ENCODE results near the gene DEFB131A. TPM values are rescaled to one million over a fixed set of nuclear protein-coding genes. Genes with fewer than 3 reads are reported as not detected.
"Not testable (repeated sequence)": the region's sequence is repeated elsewhere in the genome, so short reads cannot be mapped to it uniquely, and the experiment has no call there.

Gene DEFB131A
- polyA plus RNA-seq, 3 donors from 2014 or later = not detected

- H3K27me3 Mint-ChIP-seq (ENCODE audit: low read depth in 3 of 3); H3K9me3 Mint-ChIP-seq; H3K4me3 Mint-ChIP-seq; H3K27ac Mint-ChIP-seq; DNase-seq; H3K4me1 Mint-ChIP-seq; H3K36me3 Mint-ChIP-seq: not testable (repeated sequence)
Observed at GRCh38 chr4:9480066-9480465, 35.9 kb downstream of the DEFB131A start.

DNA sequence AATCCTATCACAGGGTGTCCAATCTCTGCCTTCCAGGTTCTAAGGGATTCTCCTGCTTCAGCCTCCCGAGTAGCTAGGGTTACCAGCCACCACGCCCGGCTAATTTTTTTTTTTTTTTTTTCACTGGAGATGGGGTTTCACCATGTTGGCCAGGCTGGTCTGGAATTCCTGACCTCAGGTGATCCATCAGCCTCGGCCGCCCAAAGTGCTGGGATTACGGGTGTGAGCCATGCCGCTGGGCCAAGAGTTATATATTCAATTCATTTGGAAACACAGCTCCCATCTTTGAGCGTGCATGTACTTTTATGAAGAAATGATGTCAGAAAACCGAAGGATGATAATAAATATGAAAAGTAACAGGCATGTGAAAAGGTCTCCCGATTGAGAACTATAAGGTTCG is 38.7 kb downstream of the DEFB131A start:
- H3K36me3 Mint-ChIP-seq; H3K9me3 Mint-ChIP-seq; H3K27me3 Mint-ChIP-seq (ENCODE audit: low read depth in 3 of 3); H3K4me3 Mint-ChIP-seq; H3K27ac Mint-ChIP-seq; H3K4me1 Mint-ChIP-seq; DNase-seq: not testable (repeated sequence)

GRCh38 chr4:9483682-9484081 is 39.5 kb downstream of the DEFB131A start:
- H3K36me3 Mint-ChIP-seq; H3K4me1 Mint-ChIP-seq; H3K9me3 Mint-ChIP-seq; DNase-seq; H3K27ac Mint-ChIP-seq; H3K4me3 Mint-ChIP-seq; H3K27me3 Mint-ChIP-seq (ENCODE audit: low read depth in 3 of 3): not testable (repeated sequence)

- not testable (repeated sequence) for H3K4me3 Mint-ChIP-seq, H3K4me1 Mint-ChIP-seq
Observed at GRCh38 chr4:9486880-9487279, 42.7 kb downstream of the DEFB131A start.

GRCh38 chr4:9488796-9489195 is 44.6 kb downstream of the DEFB131A start:
- not testable (repeated sequence) for H3K9me3 Mint-ChIP-seq; H3K36me3 Mint-ChIP-seq; H3K4me3 Mint-ChIP-seq; H3K4me1 Mint-ChIP-seq; H3K27ac Mint-ChIP-seq; DNase-seq; H3K27me3 Mint-ChIP-seq (ENCODE audit: low read depth in 3 of 3)

More at GRCh38 chr4:9486880-9487279, 42.7 kb downstream of the DEFB131A start:
- not testable (repeated sequence) for H3K9me3 Mint-ChIP-seq; H3K36me3 Mint-ChIP-seq; DNase-seq; H3K27ac Mint-ChIP-seq; H3K27me3 Mint-ChIP-seq (ENCODE audit: low read depth in 3 of 3)

DNA sequence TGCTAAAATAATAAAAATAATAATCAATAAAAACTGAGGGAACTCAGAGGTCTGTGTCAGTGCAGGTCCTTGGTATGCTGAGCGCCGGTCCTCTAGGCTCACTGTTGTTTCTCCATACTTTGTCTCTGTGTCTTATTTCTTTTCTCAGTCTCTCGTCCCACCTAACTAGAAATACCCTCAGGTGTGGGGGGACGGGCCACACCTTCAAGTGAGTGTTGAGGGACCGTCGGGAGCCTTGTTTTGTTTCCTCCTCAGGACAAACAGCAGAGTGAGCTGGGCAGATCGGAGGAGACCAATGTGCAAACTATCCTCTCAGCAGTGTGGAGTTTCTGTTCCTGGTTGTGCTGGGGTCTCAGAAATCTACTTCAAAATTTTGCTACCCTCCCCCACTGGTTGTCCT is 46.3 kb downstream of the DEFB131A start:
- not testable (repeated sequence) for H3K4me1 Mint-ChIP-seq; H3K9me3 Mint-ChIP-seq; H3K27ac Mint-ChIP-seq; DNase-seq; H3K36me3 Mint-ChIP-seq; H3K27me3 Mint-ChIP-seq (ENCODE audit: low read depth in 3 of 3); H3K4me3 Mint-ChIP-seq

DNA sequence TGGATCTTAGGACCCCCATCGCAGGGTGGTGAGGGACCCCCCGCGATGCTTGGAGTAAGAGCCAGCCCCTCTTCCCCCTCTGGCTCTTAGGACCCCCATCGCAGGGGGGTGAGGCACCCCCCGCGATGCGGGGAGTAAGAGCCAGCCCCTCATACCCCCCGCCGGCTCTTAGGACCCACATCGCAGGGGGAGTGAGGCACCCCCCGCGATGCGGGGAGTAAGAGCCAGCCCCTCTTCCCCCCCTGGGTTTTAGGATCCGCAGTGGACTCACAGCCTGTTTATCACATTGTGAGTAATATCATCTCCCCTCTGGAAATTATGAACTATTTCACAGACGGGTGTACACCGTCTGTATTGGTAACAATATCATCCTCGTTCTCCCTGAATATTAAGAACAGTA is 46.8 kb downstream of the DEFB131A start:
- H3K9me3 Mint-ChIP-seq; H3K36me3 Mint-ChIP-seq; DNase-seq; H3K27ac Mint-ChIP-seq; H3K4me3 Mint-ChIP-seq; H3K27me3 Mint-ChIP-seq (ENCODE audit: low read depth in 3 of 3); H3K4me1 Mint-ChIP-seq: not testable (repeated sequence)

DNA sequence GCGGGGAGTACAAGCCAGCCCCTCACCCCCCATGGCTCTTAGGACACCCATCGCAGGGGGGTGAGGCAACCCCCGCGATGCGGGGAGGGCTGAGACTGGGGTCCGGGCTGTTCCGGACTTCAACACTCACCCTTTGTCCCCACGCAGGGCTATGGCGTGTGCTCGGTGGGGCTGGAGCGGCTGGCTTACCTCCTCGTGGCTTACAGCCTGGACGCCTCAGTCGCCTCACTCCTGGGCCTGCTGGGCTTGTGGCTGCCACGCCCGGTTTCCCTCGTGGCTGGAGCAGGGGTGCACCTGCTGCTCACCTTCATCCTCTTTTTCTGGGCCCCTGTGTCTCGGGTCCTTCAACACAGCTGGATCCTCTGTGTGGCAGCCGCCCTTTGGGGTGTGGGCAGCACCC is 49.4 kb downstream of the DEFB131A start:
- H3K36me3 Mint-ChIP-seq; H3K27me3 Mint-ChIP-seq (ENCODE audit: low read depth in 3 of 3); DNase-seq; H3K27ac Mint-ChIP-seq; H3K9me3 Mint-ChIP-seq; H3K4me1 Mint-ChIP-seq; H3K4me3 Mint-ChIP-seq: not testable (repeated sequence)

- not testable (repeated sequence) for H3K27me3 Mint-ChIP-seq (ENCODE audit: low read depth in 3 of 3); H3K4me3 Mint-ChIP-seq; H3K9me3 Mint-ChIP-seq; H3K36me3 Mint-ChIP-seq; H3K27ac Mint-ChIP-seq; DNase-seq; H3K4me1 Mint-ChIP-seq
Observed at GRCh38 chr4:9494256-9495035, 50.2 kb downstream of the DEFB131A start.

GRCh38 chr4:9495443-9495842 is 51.2 kb downstream of the DEFB131A start:
- not testable (repeated sequence) for H3K9me3 Mint-ChIP-seq, H3K36me3 Mint-ChIP-seq, H3K4me1 Mint-ChIP-seq

DNA sequence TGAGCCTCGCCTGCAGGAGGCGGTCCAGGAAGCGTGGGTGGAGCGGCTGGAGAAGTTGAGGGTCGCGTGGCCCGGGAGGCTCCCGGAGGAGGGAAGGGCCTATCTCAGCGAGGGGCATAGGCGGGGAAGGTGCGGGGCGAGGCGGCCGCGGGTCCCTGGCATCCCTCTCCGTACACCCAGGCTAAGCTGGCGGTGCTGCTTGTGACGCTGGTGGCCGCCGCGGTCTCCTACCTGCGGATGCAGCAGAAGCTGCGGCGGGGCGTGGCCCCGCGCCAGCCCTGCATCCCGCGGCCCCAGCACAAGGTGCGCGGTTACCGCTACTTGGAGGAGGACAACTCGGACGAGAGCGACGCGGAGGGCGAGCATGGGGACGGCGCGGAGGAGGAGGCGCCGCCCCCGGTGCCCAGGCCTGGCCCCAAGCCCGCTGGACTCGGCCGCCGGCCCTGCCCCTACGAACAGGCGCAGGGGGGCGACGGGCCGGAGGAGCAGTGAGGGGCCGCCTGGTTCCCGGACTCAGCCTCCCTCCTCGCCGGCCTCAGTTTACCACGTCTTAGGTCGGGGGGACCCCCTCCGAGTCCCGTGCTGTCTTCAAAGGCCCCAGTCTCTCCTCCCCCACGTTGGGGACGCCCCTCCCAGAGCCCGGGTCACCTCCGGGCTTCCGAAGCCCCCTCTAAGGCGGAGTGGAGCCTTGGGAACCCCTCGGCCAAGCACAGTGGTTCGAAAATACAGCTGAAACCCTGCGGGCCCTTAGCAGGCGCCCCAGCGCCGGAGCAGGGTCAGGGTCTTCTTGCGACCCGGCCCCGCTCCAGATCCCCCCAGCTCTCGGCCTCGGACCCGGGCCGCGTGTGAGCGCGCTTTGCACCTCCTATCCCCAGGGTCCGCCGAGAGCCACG is 53.6 kb downstream of the DEFB131A start:
- peak overlapping the region in 1 of 5 donors; percentile 53 for H3K4me3 Mint-ChIP-seq
- H3K27ac Mint-ChIP-seq; H3K36me3 Mint-ChIP-seq; DNase-seq; H3K27me3 Mint-ChIP-seq (ENCODE audit: low read depth in 3 of 3); H3K4me1 Mint-ChIP-seq; H3K9me3 Mint-ChIP-seq: not testable (repeated sequence)

More at GRCh38 chr4:9495443-9495842, 51.2 kb downstream of the DEFB131A start:
- H3K27me3 Mint-ChIP-seq (ENCODE audit: low read depth in 3 of 3); H3K4me3 Mint-ChIP-seq; H3K27ac Mint-ChIP-seq: not testable (repeated sequence)
- DNase-seq = peak; percentile 6 to 15 (median 10)

DNA sequence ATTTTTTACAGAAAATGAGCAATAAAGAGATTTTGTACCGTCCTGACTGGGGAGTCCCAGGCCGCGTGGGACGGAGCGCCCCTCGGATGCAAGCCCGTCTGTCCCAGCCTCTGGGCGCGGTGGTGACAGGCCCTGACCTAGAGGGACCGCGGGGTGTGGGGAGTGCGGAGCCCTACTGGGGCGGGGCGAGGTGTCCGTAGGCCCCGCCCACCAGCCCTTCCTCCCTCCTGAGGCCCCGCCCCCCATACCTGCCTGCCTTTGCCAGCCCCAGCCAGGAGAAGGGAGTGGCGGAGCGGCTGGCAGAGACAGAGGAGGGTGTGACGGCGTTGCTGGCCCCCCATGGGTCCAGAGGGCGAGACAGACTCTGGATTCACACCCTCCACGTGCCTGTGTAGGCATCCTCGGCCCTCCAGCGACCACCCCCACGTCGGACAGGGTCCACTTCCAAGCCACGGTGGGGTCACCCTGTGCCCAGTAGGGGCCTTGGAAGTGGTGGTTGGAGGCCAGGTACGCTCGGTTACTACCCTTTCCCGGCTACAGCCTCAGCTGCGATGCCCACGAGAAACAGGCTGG is 54.3 kb downstream of the DEFB131A start:
- DNase-seq; H3K27ac Mint-ChIP-seq; H3K4me3 Mint-ChIP-seq; H3K36me3 Mint-ChIP-seq; H3K9me3 Mint-ChIP-seq; H3K27me3 Mint-ChIP-seq (ENCODE audit: low read depth in 3 of 3); H3K4me1 Mint-ChIP-seq: not testable (repeated sequence)

DNA sequence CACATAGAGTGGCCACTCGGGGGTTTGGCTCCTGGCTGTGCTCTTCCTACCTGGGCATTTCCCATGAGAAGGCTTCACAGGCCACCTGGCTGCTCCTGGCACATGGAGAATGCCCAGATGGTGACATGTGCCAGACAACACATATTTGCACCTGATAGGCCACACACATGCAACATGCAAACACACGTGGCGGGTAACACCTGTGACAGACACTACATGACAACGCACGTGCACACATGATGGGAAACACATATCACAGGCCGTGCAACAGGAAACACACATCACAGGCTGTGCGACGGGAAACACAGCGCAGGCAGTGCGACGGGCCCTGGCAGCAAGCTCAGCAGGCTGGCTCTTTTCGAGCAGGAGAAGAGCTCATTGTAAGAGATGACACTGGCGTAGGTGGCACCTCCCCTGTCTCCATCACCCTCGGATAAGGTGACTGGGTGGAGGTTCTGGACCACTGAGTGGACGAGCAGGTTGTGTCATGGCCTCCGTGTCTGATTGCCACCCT is 55.8 kb downstream of the DEFB131A start:
- H3K36me3 Mint-ChIP-seq; H3K4me3 Mint-ChIP-seq; DNase-seq; H3K4me1 Mint-ChIP-seq; H3K9me3 Mint-ChIP-seq; H3K27ac Mint-ChIP-seq; H3K27me3 Mint-ChIP-seq (ENCODE audit: low read depth in 3 of 3): not testable (repeated sequence)
